ENCODE results near the gene AFF3. TPM values are rescaled to one million over a fixed set of nuclear protein-coding genes. Genes with fewer than 3 reads are reported as not detected.

Gene AFF3
- total and polyA plus RNA-seq, 10 of the 15 experiments (the other 5 are each of a cell fraction or from before 2014, with no cell fraction given), result 0.26 to 5.5 (median 3.0) TPM

DNA sequence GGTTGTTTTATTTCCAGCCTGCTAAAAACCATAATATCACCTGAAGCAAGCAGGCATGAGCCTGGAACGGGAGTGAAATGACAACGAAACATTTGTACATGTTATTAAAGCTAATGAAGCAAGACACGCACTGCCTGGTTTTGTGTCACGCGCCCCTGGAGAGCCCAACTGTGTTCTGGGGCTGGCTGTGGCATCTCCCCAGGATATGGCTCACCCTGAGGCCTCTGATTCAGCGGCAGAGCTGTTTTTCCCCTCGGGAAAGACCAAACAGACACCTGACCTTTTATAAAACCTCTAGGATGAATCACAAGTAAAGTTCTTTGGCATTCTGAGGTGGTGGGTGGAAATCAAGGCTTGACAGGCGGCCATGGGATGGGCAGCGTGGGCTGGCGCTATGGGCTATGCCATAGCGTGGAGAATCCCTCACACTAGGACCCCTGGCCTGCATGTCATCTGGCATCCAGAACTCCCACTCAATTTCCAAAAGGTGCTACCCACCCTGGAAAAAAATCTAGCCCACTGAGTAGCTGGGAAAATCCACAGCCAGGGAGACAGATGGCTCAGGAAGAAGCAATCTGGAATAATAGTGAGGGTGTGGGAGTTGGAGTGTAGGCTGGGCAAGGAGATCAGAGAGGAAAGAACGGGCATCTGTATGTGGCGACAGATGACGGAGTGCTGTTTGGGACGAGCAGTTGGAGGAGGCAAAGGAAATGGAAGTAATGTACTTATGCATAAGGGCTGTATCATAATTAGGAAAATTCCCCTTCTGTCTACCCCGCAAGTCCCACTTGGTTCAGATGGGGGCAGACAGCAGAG, 262.0 kb downstream of the AFF3 start:
- H3K4me1 ChIP-seq (ENCODE audit: control insufficient read depth, insufficient read depth, low read length), result no peaks in the 10 kb centered on the region
- SMC1A ChIA-PET (ENCODE audit: uncharacterized antibody, unreplicated experiment), result interaction anchor here (0.8 to 1.0 kb wide), 2 partner anchors 8 to 30 kb away, joined by 3 read pairs; no protein-coding TSS in a partner anchor
- CTCF ChIA-PET, result interaction anchor here (0.6 kb wide), 1 partner anchor 1352 kb away, joined by 3 read pairs; no protein-coding TSS in a partner anchor
- H3K27ac ChIP-seq (ENCODE audit: control insufficient read depth, insufficient read depth), result no peak overlapping the region
- intact Hi-C loops (cut with micrococcal nuclease; ENCODE audit: unreplicated experiment) (no loop called here), in situ Hi-C loops (cut with MboI) (no loop called here)
- DNase-seq (ENCODE audit: low read depth, low spot score) (no peak), FAIRE-seq (no peak), ATAC-seq (no peak)
- no peak overlapping the region for H3K4me2 ChIP-seq (ENCODE audit: control insufficient read depth, insufficient read depth)
- RAD21 ChIA-PET (ENCODE audit: unreplicated experiment), result no interaction called here
- no TSS peak for BruUV-seq (replicated peaks)
- H3K9ac ChIP-seq (ENCODE audit: control insufficient read depth, insufficient read depth, low read length), result no peak overlapping the region
- WGBS (ENCODE audit: insufficient coverage, insufficient replicate concordance, low lambda C conversion rate, missing lambda C conversion rate), result 47% methylated on average over 16 of the region's 16 CpGs
- H3K9me3 ChIP-seq (replicated peaks; ENCODE audit: control insufficient read depth, insufficient read depth, low read length), result no peaks in the 10 kb centered on the region
- H3K36me3 ChIP-seq (ENCODE audit: control insufficient read depth in 2 of 2, insufficient read depth in 2 of 2, low read length in 1 of 2), result no peaks in the 10 kb centered on the region
- no peaks in the 10 kb centered on the region for H4K20me1 ChIP-seq (ENCODE audit: control insufficient read depth, insufficient read depth)
- H3K4me3 ChIP-seq, result no peak overlapping the region
- POLR2A ChIA-PET, result no interaction called here
- H3K79me2 ChIP-seq (ENCODE audit: control insufficient read depth, insufficient read depth, low read length), result no peaks in the 10 kb centered on the region
- H2AFZ ChIP-seq (ENCODE audit: control insufficient read depth, low read depth, low read length), result no peak overlapping the region
- H3K27me3 ChIP-seq (replicated peaks in 1 of 2; ENCODE audit: control insufficient read depth in 2 of 2, insufficient read depth in 2 of 2, low read length in 1 of 2), result no peaks in the 10 kb centered on the region; a peak in 1 of 4 replicates
- no peak for TF ChIP-seq MYB (IDR thresholded peaks at IDR 0.05; ENCODE audit: borderline replicate concordance, low read depth, low read length)
- TF ChIP-seq JUNB (IDR thresholded peaks at IDR 0.05), result no peak
- no peak for TF ChIP-seq ZZZ3 (IDR thresholded peaks at IDR 0.05; ENCODE audit: control insufficient read depth, insufficient read length, low read depth)
- TF ChIP-seq PML (IDR thresholded peaks at IDR 0.05; ENCODE audit: low read length), result no peak
- TF ChIP-seq EGR1 (IDR thresholded peaks at IDR 0.05; ENCODE audit: borderline replicate concordance in 1 of 2, low read depth in 2 of 2, low read length in 2 of 2), result no peak
- TF ChIP-seq, protein P1, sequence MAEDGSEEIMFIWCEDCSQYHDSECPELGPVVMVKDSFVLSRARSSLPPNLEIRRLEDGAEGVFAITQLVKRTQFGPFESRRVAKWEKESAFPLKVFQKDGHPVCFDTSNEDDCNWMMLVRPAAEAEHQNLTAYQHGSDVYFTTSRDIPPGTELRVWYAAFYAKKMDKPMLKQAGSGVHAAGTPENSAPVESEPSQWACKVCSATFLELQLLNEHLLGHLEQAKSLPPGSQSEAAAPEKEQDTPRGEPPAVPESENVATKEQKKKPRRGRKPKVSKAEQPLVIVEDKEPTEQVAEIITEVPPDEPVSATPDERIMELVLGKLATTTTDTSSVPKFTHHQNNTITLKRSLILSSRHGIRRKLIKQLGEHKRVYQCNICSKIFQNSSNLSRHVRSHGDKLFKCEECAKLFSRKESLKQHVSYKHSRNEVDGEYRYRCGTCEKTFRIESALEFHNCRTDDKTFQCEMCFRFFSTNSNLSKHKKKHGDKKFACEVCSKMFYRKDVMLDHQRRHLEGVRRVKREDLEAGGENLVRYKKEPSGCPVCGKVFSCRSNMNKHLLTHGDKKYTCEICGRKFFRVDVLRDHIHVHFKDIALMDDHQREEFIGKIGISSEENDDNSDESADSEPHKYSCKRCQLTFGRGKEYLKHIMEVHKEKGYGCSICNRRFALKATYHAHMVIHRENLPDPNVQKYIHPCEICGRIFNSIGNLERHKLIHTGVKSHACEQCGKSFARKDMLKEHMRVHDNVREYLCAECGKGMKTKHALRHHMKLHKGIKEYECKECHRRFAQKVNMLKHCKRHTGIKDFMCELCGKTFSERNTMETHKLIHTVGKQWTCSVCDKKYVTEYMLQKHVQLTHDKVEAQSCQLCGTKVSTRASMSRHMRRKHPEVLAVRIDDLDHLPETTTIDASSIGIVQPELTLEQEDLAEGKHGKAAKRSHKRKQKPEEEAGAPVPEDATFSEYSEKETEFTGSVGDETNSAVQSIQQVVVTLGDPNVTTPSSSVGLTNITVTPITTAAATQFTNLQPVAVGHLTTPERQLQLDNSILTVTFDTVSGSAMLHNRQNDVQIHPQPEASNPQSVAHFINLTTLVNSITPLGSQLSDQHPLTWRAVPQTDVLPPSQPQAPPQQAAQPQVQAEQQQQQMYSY (CRISPR knock-in tag; IDR thresholded peaks at IDR 0.05), result no peak
- TF ChIP-seq RFX5 (IDR thresholded peaks at IDR 0.05; ENCODE audit: low read depth, low read length), result no peak
- TF ChIP-seq SREBF1 (IDR thresholded peaks at IDR 0.05; ENCODE audit: low read length), result no peak
- TF ChIP-seq, protein P2, sequence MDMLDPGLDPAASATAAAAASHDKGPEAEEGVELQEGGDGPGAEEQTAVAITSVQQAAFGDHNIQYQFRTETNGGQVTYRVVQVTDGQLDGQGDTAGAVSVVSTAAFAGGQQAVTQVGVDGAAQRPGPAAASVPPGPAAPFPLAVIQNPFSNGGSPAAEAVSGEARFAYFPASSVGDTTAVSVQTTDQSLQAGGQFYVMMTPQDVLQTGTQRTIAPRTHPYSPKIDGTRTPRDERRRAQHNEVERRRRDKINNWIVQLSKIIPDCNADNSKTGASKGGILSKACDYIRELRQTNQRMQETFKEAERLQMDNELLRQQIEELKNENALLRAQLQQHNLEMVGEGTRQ (IDR thresholded peaks at IDR 0.05; ENCODE audit: borderline replicate concordance, low read depth, low read length), result no peak
- no peak for TF ChIP-seq NBN (IDR thresholded peaks at IDR 0.05)
- TF ChIP-seq, protein P3, sequence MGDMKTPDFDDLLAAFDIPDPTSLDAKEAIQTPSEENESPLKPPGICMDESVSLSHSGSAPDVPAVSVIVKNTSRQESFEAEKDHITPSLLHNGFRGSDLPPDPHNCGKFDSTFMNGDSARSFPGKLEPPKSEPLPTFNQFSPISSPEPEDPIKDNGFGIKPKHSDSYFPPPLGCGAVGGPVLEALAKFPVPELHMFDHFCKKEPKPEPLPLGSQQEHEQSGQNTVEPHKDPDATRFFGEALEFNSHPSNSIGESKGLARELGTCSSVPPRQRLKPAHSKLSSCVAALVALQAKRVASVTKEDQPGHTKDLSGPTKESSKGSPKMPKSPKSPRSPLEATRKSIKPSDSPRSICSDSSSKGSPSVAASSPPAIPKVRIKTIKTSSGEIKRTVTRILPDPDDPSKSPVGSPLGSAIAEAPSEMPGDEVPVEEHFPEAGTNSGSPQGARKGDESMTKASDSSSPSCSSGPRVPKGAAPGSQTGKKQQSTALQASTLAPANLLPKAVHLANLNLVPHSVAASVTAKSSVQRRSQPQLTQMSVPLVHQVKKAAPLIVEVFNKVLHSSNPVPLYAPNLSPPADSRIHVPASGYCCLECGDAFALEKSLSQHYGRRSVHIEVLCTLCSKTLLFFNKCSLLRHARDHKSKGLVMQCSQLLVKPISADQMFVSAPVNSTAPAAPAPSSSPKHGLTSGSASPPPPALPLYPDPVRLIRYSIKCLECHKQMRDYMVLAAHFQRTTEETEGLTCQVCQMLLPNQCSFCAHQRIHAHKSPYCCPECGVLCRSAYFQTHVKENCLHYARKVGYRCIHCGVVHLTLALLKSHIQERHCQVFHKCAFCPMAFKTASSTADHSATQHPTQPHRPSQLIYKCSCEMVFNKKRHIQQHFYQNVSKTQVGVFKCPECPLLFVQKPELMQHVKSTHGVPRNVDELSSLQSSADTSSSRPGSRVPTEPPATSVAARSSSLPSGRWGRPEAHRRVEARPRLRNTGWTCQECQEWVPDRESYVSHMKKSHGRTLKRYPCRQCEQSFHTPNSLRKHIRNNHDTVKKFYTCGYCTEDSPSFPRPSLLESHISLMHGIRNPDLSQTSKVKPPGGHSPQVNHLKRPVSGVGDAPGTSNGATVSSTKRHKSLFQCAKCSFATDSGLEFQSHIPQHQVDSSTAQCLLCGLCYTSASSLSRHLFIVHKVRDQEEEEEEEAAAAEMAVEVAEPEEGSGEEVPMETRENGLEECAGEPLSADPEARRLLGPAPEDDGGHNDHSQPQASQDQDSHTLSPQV (IDR thresholded peaks at IDR 0.05), result no peak
- TF ChIP-seq PAX8 (IDR thresholded peaks at IDR 0.05), result no peak
- TF ChIP-seq RAD21 (IDR thresholded peaks at IDR 0.05; ENCODE audit: insufficient read depth, low read depth, low read length), result no peak
- TF ChIP-seq, protein P4, sequence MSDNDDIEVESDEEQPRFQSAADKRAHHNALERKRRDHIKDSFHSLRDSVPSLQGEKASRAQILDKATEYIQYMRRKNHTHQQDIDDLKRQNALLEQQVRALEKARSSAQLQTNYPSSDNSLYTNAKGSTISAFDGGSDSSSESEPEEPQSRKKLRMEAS (IDR thresholded peaks at IDR 0.05; ENCODE audit: low read depth, low read length), result no peak
- TF ChIP-seq TCF3 (IDR thresholded peaks at IDR 0.05; ENCODE audit: borderline replicate concordance, insufficient read depth, low read depth, low read length), result no peak

Measured in GM12878 (cell line).